Measurements from ENCODE around the gene SLC11A1.

DNA sequence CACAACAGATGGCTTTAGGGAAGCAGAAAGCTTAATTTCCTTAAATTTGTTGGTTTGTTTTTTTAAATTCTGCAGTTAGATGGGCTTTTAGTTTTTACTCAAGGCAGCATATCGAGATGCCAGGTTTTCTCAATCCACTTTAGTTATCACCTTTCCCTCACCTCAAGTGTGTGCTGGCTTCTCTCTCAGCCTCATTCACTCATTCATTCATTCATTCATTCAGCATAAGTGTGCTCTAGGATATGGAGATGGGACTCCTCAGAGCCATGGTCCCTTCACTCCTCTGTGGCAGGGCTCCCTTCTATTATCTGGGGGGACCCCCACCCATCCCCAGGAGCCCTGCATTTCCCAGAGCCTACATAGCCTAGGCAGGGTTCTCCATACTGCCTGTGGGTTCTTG lies 55.9 kb downstream of the SLC11A1 start:
- TF ChIP-seq, protein P1, sequence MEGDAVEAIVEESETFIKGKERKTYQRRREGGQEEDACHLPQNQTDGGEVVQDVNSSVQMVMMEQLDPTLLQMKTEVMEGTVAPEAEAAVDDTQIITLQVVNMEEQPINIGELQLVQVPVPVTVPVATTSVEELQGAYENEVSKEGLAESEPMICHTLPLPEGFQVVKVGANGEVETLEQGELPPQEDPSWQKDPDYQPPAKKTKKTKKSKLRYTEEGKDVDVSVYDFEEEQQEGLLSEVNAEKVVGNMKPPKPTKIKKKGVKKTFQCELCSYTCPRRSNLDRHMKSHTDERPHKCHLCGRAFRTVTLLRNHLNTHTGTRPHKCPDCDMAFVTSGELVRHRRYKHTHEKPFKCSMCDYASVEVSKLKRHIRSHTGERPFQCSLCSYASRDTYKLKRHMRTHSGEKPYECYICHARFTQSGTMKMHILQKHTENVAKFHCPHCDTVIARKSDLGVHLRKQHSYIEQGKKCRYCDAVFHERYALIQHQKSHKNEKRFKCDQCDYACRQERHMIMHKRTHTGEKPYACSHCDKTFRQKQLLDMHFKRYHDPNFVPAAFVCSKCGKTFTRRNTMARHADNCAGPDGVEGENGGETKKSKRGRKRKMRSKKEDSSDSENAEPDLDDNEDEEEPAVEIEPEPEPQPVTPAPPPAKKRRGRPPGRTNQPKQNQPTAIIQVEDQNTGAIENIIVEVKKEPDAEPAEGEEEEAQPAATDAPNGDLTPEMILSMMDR (IDR thresholded peaks at IDR 0.05), result no peak
- TF ChIP-seq POLR2A (IDR thresholded peaks at IDR 0.05; ENCODE audit: low read depth) (no peak), EP300 (IDR thresholded peaks at IDR 0.05) (no peak)
